ENCODE data around the gene DRG2.

DRG2 gene

DNA sequence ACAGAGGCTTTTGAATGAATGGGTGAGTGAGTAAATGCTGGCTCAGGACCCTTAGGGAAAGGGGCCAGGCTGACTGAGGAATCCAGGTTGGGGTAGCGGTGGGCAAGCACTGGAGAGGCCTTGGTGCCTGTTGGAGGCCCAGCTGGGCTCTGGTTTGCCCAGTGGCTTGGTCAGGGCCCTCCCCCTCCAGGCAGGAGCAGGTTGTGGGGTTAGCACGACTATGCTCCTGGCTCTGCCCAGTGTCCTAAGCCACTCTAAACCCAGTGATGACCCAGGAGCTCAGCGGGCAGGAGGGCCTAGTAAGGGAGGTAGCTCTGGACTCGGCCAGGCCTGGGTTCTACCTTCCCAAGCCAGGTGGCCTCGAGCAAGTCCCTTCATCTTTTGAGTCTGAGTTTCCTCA lies 28.3 kb downstream of the DRG2 start:
- ChIA-PET CTCF (no interaction called here), POLR2A (no interaction called here)
- TF ChIP-seq CTBP1 (IDR thresholded peaks at IDR 0.05; ENCODE audit: borderline replicate concordance) (no peak), HDGF (IDR thresholded peaks at IDR 0.05; ENCODE audit: borderline replicate concordance) (no peak)
- no peak for DNase-seq (ENCODE audit: extremely low spot score)

DNA sequence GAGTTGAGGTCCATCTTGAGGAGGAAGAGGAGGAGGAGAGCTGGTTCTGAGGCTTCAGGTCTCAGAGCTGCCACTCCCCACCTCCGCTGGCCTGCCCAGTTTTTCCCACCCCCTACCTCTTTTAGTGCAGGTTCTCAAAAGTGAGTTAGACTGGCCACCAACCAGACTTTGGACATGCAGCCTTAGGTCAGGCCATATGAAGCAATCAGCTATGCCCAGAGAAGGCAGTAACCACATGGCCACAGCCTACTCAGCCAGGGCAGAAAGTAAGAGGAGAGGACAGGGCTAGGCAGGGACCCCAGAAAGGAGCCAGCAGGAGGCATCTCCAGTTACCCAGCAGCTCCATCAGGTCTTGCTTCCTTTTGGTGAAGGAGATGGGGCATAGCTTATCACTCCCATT lies 29.8 kb downstream of the DRG2 start:
- ChIA-PET POLR2A (interaction anchor here (0.9 kb wide), 1 partner anchor 11 kb away, joined by 3 read pairs; no protein-coding TSS in a partner anchor), CTCF (interaction anchor here (0.8 kb wide), 1 partner anchor 26 kb away, joined by 3 read pairs; no protein-coding TSS in a partner anchor)
- no peak for TF ChIP-seq SP1 (IDR thresholded peaks at IDR 0.05)
- TF ChIP-seq SUZ12 (IDR thresholded peaks at IDR 0.05), result no peak
- TF ChIP-seq ZNF384 (IDR thresholded peaks at IDR 0.05), result no peak
- TF ChIP-seq BHLHE40 (IDR thresholded peaks at IDR 0.05; ENCODE audit: borderline replicate concordance), result no peak
- TF ChIP-seq ELF4 (IDR thresholded peaks at IDR 0.05), result no peak
- no peak for TF ChIP-seq NFRKB (IDR thresholded peaks at IDR 0.05)
- TF ChIP-seq, protein P1, sequence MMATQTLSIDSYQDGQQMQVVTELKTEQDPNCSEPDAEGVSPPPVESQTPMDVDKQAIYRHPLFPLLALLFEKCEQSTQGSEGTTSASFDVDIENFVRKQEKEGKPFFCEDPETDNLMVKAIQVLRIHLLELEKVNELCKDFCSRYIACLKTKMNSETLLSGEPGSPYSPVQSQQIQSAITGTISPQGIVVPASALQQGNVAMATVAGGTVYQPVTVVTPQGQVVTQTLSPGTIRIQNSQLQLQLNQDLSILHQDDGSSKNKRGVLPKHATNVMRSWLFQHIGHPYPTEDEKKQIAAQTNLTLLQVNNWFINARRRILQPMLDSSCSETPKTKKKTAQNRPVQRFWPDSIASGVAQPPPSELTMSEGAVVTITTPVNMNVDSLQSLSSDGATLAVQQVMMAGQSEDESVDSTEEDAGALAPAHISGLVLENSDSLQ (IDR thresholded peaks at IDR 0.05), result no peak
- TF ChIP-seq ARNT (IDR thresholded peaks at IDR 0.05), result no peak
- TF ChIP-seq LEF1 (IDR thresholded peaks at IDR 0.05; ENCODE audit: borderline replicate concordance), result no peak
- no peak for TF ChIP-seq FOXK2 (IDR thresholded peaks at IDR 0.05)
- no peak for TF ChIP-seq FOXM1 (IDR thresholded peaks at IDR 0.05; ENCODE audit: borderline replicate concordance)
- DNase-seq (ENCODE audit: extremely low spot score), result no peak

DNA sequence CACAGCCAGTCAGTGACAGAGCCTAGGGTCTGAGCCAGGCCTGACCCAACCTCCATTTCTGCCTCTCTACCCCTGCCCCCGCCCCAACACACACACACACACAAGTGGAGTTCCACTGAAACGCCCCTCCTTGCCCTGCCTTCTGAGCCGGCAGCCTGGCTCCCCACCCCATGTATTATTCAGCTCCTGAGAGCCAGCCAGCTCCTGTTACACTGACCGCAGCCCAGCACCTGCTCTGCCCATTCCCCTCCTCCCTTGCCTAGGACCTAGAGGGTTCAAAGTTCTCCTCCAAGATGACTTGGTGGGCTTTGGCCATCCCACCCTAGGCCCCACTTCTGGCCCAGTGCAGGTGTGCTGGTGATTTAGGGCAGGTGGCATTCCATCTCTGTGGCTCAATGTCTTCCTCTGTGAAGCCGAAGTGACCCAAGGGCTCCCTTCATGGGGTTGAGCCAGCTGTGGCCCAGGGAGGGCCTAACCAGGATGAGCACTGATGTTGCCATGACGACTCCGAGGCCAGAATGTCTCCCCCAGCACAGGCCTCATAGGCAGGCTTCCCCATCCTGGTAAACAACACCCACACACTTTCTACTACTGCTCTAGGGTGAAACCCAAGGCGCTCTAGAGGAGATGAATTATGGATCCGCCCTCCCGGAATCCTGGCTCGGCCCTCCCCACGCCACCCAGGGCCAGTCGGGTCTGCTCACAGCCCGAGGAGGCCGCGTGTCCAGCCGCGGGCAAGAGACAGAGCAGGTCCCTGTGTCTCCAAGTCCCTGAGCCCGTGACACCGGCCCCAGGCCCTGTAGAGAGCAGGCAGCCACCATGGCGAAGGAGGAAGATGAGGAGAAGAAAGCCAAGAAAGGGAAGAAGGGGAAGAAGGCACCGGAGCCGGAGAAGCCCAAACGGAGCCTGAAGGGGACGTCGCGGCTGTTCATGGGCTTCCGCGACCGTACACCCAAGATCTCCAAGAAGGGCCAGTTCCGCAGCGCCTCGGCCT lies 30.5 kb downstream of the DRG2 start:
- POLR2A ChIA-PET, result no interaction called here
- no peak for DNase-seq (ENCODE audit: extremely low spot score)
- TF ChIP-seq FOXK2 (IDR thresholded peaks at IDR 0.05) (no peak), LEF1 (IDR thresholded peaks at IDR 0.05; ENCODE audit: borderline replicate concordance) (no peak), L3MBTL2 (conservative IDR thresholded peaks at IDR 0.05) (no peak), FOXM1 (IDR thresholded peaks at IDR 0.05; ENCODE audit: borderline replicate concordance) (no peak), SP1 (IDR thresholded peaks at IDR 0.05) (no peak), HDGF (IDR thresholded peaks at IDR 0.05; ENCODE audit: borderline replicate concordance) (no peak), ARNT (IDR thresholded peaks at IDR 0.05) (no peak), CTBP1 (IDR thresholded peaks at IDR 0.05; ENCODE audit: borderline replicate concordance) (no peak), FOXA1 (IDR thresholded peaks at IDR 0.05) (no peak), ELF4 (IDR thresholded peaks at IDR 0.05) (no peak), ZNF384 (IDR thresholded peaks at IDR 0.05) (no peak), NFRKB (IDR thresholded peaks at IDR 0.05) (no peak), TARDBP (IDR thresholded peaks at IDR 0.05) (no peak), SUZ12 (IDR thresholded peaks at IDR 0.05) (no peak), BHLHE40 (IDR thresholded peaks at IDR 0.05; ENCODE audit: borderline replicate concordance) (no peak)
- TF ChIP-seq, protein P1 (IDR thresholded peaks at IDR 0.05), result no peak
- CTCF ChIA-PET, result interaction anchor here (0.8 kb wide), 1 partner anchor 25 kb away, joined by 3 read pairs; no protein-coding TSS in a partner anchor

DNA sequence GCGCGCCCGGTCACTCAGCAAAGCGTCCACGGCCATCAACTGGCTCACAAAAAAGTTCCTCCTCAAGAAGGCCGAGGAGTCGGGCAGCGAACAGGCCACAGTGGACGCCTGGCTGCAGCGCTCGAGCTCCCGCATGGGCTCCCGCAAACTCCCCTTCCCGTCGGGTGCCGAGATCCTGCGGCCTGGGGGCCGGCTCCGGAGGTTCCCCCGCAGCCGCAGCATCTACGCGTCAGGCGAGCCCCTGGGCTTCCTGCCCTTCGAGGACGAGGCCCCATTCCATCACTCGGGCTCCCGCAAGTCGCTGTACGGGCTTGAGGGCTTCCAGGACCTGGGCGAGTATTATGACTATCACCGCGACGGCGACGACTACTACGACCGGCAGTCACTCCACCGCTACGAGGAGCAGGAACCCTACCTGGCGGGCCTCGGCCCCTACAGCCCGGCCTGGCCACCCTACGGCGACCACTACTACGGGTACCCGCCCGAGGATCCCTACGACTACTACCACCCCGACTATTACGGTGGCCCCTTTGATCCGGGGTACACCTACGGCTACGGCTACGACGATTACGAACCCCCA lies 31.5 kb downstream of the DRG2 start:
- CTCF ChIA-PET, result no interaction called here
- no peak for DNase-seq (ENCODE audit: extremely low spot score)
- TF ChIP-seq CTBP1 (IDR thresholded peaks at IDR 0.05; ENCODE audit: borderline replicate concordance) (no peak), FOXK2 (IDR thresholded peaks at IDR 0.05) (no peak)
- TF ChIP-seq, protein P1 (IDR thresholded peaks at IDR 0.05), result no peak
- POLR2A ChIA-PET, result no interaction called here

DNA sequence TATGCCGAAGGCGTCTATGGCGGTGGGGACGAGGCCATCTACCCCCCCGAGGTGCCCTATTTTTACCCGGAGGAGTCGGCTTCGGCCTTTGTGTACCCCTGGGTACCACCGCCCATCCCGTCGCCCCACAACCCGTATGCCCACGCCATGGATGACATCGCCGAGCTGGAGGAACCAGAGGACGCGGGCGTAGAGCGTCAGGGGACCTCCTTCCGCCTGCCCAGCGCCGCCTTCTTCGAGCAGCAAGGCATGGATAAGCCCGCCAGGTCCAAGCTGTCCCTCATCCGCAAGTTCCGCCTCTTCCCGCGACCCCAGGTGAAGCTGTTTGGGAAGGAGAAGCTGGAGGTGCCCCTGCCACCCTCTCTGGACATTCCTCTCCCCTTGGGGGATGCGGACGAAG lies 32.2 kb downstream of the DRG2 start:
- no peak for TF ChIP-seq FOXM1 (IDR thresholded peaks at IDR 0.05; ENCODE audit: borderline replicate concordance)
- TF ChIP-seq TARDBP (IDR thresholded peaks at IDR 0.05), result no peak
- TF ChIP-seq ELF4 (IDR thresholded peaks at IDR 0.05), result no peak
- TF ChIP-seq HDGF (IDR thresholded peaks at IDR 0.05; ENCODE audit: borderline replicate concordance), result no peak
- TF ChIP-seq ZNF384 (IDR thresholded peaks at IDR 0.05), result no peak
- no peak for TF ChIP-seq LEF1 (IDR thresholded peaks at IDR 0.05; ENCODE audit: borderline replicate concordance)
- TF ChIP-seq BHLHE40 (IDR thresholded peaks at IDR 0.05; ENCODE audit: borderline replicate concordance), result no peak
- no peak for TF ChIP-seq L3MBTL2 (conservative IDR thresholded peaks at IDR 0.05)
- TF ChIP-seq FOXA1 (IDR thresholded peaks at IDR 0.05), result no peak
- TF ChIP-seq SUZ12 (IDR thresholded peaks at IDR 0.05), result no peak
- no peak for TF ChIP-seq CTBP1 (IDR thresholded peaks at IDR 0.05; ENCODE audit: borderline replicate concordance)
- no peak for TF ChIP-seq SP1 (IDR thresholded peaks at IDR 0.05)
- TF ChIP-seq ARNT (IDR thresholded peaks at IDR 0.05), result no peak
- TF ChIP-seq, protein P1 (IDR thresholded peaks at IDR 0.05), result no peak
- no peak for TF ChIP-seq NFRKB (IDR thresholded peaks at IDR 0.05)
- TF ChIP-seq FOXK2 (IDR thresholded peaks at IDR 0.05), result no peak
- ChIA-PET CTCF (no interaction called here), POLR2A (no interaction called here)
- no peak for DNase-seq (ENCODE audit: extremely low spot score)

Data from HEK293T (cell line).